Suppressor macrophage treated with lipopolysaccharide for 4 hours (primary cell): ENCODE data around the gene LONP1.

Experiments used
- DNase-seq: peaks from one replicate; pipeline ENCODE4 v3.0.0-alpha.2; 2020

LONP1 gene

GRCh38 chr19:5677580-5677979 lies 42.4 kb downstream of the LONP1 start:
- no peak for DNase-seq

GRCh38 chr19:5677136-5677535 lies 42.8 kb downstream of the LONP1 start:
- DNase-seq, result no peak

- no peak for DNase-seq
Measured at GRCh38 chr19:5676772-5677105, 43.2 kb downstream of the LONP1 start.

GRCh38 chr19:5676105-5676771 lies 43.7 kb downstream of the LONP1 start:
- DNase-seq, result no peak

- DNase-seq, result no peak
Measured at GRCh38 chr19:5674714-5675113, 45.2 kb downstream of the LONP1 start.

GRCh38 chr19:5673752-5674151 lies 46.2 kb downstream of the LONP1 start:
- no peak for DNase-seq

- no peak for DNase-seq
Measured at GRCh38 chr19:5672708-5673459, 47.1 kb downstream of the LONP1 start.

GRCh38 chr19:5671600-5671999 lies 48.3 kb downstream of the LONP1 start:
- DNase-seq, result no peak

GRCh38 chr19:5669212-5669611 lies 50.7 kb downstream of the LONP1 start:
- no peak for DNase-seq

GRCh38 chr19:5667751-5668271 lies 52.1 kb downstream of the LONP1 start:
- no peak for DNase-seq

GRCh38 chr19:5666921-5667610 lies 52.9 kb downstream of the LONP1 start:
- DNase-seq, result no peak

GRCh38 chr19:5665781-5666513 lies 54.0 kb downstream of the LONP1 start:
- no peak for DNase-seq

- DNase-seq, result no peak
Measured at GRCh38 chr19:5664515-5664914, 55.4 kb downstream of the LONP1 start.

GRCh38 chr19:5663904-5664303 lies 56.0 kb downstream of the LONP1 start:
- no peak for DNase-seq

GRCh38 chr19:5661483-5661882 lies 58.5 kb downstream of the LONP1 start:
- DNase-seq, result no peak

- DNase-seq, result no peak
Measured at GRCh38 chr19:5655412-5655811, 64.5 kb downstream of the LONP1 start.

GRCh38 chr19:5654931-5655330 lies 65.0 kb downstream of the LONP1 start:
- DNase-seq, result no peak

- no peak for DNase-seq
Measured at GRCh38 chr19:5652261-5652660, 67.7 kb downstream of the LONP1 start.

GRCh38 chr19:5651361-5651760 lies 68.6 kb downstream of the LONP1 start:
- DNase-seq, result no peak

GRCh38 chr19:5648464-5648863 lies 71.5 kb downstream of the LONP1 start:
- DNase-seq, result no peak

- DNase-seq, result no peak
Measured at GRCh38 chr19:5646703-5647102, 73.2 kb downstream of the LONP1 start.

- DNase-seq, result no peak
Measured at GRCh38 chr19:5645409-5645808, 74.5 kb downstream of the LONP1 start.

- no peak for DNase-seq
Measured at GRCh38 chr19:5644037-5644436, 75.9 kb downstream of the LONP1 start.
